Neutrophil (primary cell): ENCODE results near the gene MMAB.

Source experiments
- H3K27ac ChIP-seq: fragments of 200-600 bp; sonication (generic); 2 replicates; pipeline ENCODE4 v1.5.1; 2016; ENCODE audit warnings: mild to moderate bottlenecking, moderate library complexity
- H3K27me3 ChIP-seq: fragments of 200-600 bp; sonication (generic); 2 replicates; pipeline ENCODE4 v1.6.0; 2016; ENCODE audit warnings: mild to moderate bottlenecking
- H3K36me3 ChIP-seq: fragments of 200-600 bp; sonication (generic); 2 replicates; pipeline ENCODE4 v1.5.1; 2017
- H3K4me1 ChIP-seq, 2 experiments: fragments of 200-600 bp in 1 of 2; sonication (generic) in 1 of 2; 1 replicate in 1 of 2; 2 replicates in 1 of 2; pipeline versions ENCODE4 v1.5.1 to v1.6.1; 2013 to 2016; ENCODE audit warnings: low read depth in 1 of 2, low read length in 1 of 2, mild to moderate bottlenecking in 1 of 2, moderate library complexity in 1 of 2; ENCODE audit not compliant: control insufficient read depth in 1 of 2, insufficient read depth in 1 of 2
- H3K4me3 ChIP-seq, 2 experiments: fragments of 200-600 bp in 1 of 2; sonication (generic) in 1 of 2; 1 replicate in 1 of 2; 2 replicates in 1 of 2; pipeline ENCODE4 v1.5.1; 2013 to 2016; ENCODE audit warnings: low read depth in 1 of 2, low read length in 1 of 2, mild to moderate bottlenecking in 1 of 2, moderate library complexity in 1 of 2
- H3K9me3 ChIP-seq: fragments of 200-600 bp; sonication (generic); 2 replicates; pipeline ENCODE4 v1.5.1; 2016
- TF ChIP-seq, protein P1 (sequence below): fragments of 200-600 bp; sonication (generic); IDR thresholded peaks from 2 replicates; pipeline ENCODE4 v1.5.1; 2016; ENCODE audit warnings: antibody characterized with exemption

MMAB gene

DNA sequence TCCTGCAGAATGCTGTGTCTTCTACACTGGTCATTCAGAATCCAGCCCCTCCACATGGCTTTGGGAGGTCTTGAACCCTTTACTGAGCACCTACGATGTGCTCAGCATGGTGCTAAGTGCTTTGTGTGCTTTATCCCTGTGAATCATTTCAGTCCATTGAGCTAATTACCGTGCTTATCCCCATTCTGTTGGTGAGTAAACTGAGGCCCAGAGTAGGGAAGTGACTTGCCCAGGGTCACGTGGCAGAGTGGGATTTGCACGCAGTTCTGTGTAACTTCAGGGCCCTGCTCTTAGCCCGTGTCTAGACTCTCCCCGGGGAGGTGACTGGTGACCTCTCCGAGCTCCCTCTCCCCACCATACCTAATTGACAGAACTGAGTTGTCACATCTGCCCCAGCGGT is 27.7 kb upstream of the MMAB start:
- TF ChIP-seq, protein P1, sequence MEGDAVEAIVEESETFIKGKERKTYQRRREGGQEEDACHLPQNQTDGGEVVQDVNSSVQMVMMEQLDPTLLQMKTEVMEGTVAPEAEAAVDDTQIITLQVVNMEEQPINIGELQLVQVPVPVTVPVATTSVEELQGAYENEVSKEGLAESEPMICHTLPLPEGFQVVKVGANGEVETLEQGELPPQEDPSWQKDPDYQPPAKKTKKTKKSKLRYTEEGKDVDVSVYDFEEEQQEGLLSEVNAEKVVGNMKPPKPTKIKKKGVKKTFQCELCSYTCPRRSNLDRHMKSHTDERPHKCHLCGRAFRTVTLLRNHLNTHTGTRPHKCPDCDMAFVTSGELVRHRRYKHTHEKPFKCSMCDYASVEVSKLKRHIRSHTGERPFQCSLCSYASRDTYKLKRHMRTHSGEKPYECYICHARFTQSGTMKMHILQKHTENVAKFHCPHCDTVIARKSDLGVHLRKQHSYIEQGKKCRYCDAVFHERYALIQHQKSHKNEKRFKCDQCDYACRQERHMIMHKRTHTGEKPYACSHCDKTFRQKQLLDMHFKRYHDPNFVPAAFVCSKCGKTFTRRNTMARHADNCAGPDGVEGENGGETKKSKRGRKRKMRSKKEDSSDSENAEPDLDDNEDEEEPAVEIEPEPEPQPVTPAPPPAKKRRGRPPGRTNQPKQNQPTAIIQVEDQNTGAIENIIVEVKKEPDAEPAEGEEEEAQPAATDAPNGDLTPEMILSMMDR: no peak
- no peak overlapping the region for H3K4me3 ChIP-seq
- no peaks in the 10 kb centered on the region for H3K9me3 ChIP-seq

DNA sequence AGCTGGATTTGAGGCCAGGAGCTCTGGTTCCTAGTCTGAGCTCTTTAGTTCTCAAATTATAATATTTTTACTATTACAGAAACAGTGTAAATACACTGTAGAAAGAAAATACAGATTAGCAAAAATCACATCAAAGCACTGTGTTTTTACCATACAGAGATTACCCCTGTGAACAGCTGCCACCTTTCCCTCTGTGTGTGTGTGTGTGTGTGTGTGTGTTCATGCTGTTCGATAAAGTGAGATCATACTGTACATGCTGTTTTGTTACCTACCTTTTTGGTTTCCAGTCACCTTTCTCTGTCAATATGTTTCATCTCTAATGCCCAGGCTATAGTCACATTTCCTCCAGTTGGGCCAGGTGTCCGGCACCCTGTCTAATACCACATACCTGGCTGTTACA is 27.2 kb upstream of the MMAB start:
- TF ChIP-seq, protein P1: no peak
- no peaks in the 10 kb centered on the region for H3K9me3 ChIP-seq
- no peak overlapping the region for H3K4me3 ChIP-seq
- no peak overlapping the region for H3K27ac ChIP-seq
- H3K4me1 ChIP-seq: peaks cover 25 to 26% of the 10 kb centered on the region in 2 experiments
- no peaks in the 10 kb centered on the region for H3K36me3 ChIP-seq
- peaks cover 49% of the 10 kb centered on the region for H3K27me3 ChIP-seq

More for the DNA sequence above, 27.7 kb upstream of the MMAB start:
- H3K27ac ChIP-seq: no peak overlapping the region
- no peaks in the 10 kb centered on the region for H3K36me3 ChIP-seq
- H3K4me1 ChIP-seq: peaks cover 20% of the 10 kb centered on the region in 2 experiments
- peaks cover 54% of the 10 kb centered on the region for H3K27me3 ChIP-seq

DNA sequence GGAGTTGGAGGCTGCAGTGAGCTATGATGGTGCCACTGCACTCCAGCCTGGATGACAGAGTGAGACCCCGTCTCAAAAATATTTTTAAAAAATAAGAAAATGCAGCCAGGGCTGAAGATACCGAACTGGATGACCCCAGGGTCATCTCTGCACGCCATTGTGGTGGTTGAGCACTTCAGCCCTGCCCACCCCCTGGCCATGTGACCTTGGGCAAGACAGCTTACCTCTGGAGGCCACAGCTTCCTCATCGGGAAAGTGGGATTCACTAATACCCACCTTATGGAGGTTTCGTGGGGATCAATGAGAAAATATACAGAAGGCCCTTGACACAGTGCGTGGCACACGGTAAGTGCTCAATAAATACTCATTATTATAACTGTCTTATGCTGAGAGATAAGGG is 25.8 kb upstream of the MMAB start:
- TF ChIP-seq, protein P1: no peak
- peaks cover 39% of the 10 kb centered on the region in 2 experiments for H3K4me1 ChIP-seq
- H3K9me3 ChIP-seq: no peaks in the 10 kb centered on the region
- H3K36me3 ChIP-seq: no peaks in the 10 kb centered on the region
- H3K27ac ChIP-seq: no peak overlapping the region
- peaks cover 36% of the 10 kb centered on the region for H3K27me3 ChIP-seq
- no peak overlapping the region for H3K4me3 ChIP-seq

DNA sequence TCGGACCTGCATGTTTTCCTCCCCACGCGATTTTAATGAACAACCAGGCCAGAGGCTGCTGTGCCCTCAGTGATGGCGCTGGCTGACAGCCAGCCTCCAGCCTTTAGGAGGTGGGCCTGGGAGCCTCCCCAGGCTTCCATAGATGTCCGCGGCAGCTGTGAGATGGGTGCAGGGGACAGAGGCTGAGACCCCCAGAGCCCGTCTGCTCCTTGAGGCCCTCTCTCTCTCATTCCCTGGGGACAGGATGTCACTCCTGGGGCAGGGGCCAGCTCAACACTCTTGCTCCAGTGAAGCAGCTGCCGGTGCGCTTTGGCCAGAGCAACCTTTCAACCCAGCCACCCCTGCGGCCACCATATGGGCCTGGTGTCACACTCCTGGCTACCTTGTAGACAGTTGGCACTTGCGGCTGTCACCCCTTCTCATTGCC is 25.1 kb upstream of the MMAB start:
- Histone ChIP-seq H3K4me3 (no peak overlapping the region), H3K36me3 (no peaks in the 10 kb centered on the region), H3K4me1 (peaks cover 42 to 43% of the 10 kb centered on the region in 2 experiments), H3K9me3 (no peaks in the 10 kb centered on the region), H3K27me3 (peaks cover 29% of the 10 kb centered on the region), H3K27ac (no peak overlapping the region)
- TF ChIP-seq, protein P1: no peak

DNA sequence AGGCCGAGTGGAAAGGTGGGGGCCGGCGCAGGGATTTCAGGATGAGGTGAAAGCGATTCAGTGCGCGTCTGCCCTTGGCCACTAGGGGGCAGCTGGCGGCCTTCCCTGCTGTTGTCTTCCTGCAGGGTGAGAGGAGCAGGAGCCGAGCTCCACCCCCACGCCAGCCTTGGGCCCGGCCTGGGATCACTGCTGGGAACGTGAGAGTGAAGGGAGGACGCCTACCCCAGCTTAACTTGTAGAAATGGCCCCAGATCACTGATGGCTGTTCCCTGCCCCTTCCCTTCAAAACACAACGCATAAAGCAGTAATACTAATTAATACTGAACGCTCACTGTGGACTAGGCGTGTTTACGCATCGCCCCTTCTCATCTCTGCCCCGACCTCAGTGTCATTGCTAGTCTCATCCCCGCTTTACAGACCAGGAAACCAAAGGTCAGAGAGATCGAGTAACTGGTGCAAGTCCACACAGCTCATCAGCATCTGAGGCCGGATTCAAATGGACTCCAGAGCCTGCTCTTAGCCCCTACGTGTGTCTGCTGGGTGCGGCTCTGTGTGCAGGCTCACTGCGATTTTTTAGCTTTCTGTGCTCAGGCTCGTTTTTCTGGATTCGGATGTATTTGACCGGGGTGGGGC is 24.6 kb upstream of the MMAB start:
- H3K9me3 ChIP-seq: no peaks in the 10 kb centered on the region
- H3K36me3 ChIP-seq: peaks cover 3% of the 10 kb centered on the region
- H3K4me1 ChIP-seq: peaks cover 42 to 43% of the 10 kb centered on the region in 2 experiments
- H3K4me3 ChIP-seq: no peak overlapping the region
- H3K27me3 ChIP-seq: peaks cover 25% of the 10 kb centered on the region
- H3K27ac ChIP-seq: peak overlapping the region; percentile 71
- TF ChIP-seq, protein P1: peak; percentile 84
